Fibroblast of villous mesenchyme (primary cell): ENCODE measurements around the gene NASP. TPM values are rescaled to one million over a fixed set of nuclear protein-coding genes. Genes with fewer than 3 reads are reported as not detected.

Source experiments
- DNase-seq: peaks from one replicate; pipeline ENCODE4 v3.0.0-alpha.2; 2010; ENCODE audit warnings: low read depth
- H3K4me3 ChIP-seq: 2 replicates; pipeline ENCODE4 v1.5.1; 2011; ENCODE audit warnings: low read depth, mild to moderate bottlenecking, low read length
- CTCF ChIP-seq: IDR thresholded peaks from 2 replicates; pipeline ENCODE4 v1.5.1; 2012; ENCODE audit warnings: low read depth, mild to moderate bottlenecking, low read length; ENCODE audit not compliant: insufficient read depth
- small RNA-seq: library from RNA; depleted of rRNA; stranded (forward); fragments of <200 nt; gene quantifications from one replicate; pipeline ENCODE3, GENCODE V24; 2012
- total RNA-seq: library from RNA; depleted of rRNA; stranded (reverse); fragments of >200 nt; gene quantifications from 2 replicates; pipeline ENCODE4 v1.2.3, GENCODE V29; 2012

The NASP gene
- total RNA-seq, 1 donor, result 50.5 TPM

GRCh38 chr1:45660336-45660735 lies 76.5 kb downstream of the NASP start:
- TF ChIP-seq CTCF, result no peak
- no peak overlapping the region for H3K4me3 ChIP-seq
- DNase-seq, result no peak

DNA sequence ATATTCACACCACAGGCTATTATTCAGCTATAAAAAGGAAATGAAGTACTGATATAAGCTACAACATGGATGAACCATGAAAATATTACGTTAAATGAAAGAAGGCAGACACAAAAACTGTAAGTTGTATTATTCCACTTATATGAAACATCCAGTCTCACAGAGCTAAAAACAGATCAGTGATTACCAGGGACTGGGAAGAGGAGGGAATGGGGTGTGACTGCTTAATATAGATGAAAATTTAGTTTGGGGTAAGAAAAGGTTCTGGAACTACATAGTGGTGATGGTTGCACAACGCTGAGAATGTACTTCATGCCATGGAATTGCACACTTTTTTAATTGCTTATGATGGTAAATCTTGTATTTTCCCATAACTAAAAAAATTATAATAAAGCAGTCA lies 83.0 kb downstream of the NASP start:
- no peak for TF ChIP-seq CTCF
- no peak overlapping the region for H3K4me3 ChIP-seq
- DNase-seq, result no peak

DNA sequence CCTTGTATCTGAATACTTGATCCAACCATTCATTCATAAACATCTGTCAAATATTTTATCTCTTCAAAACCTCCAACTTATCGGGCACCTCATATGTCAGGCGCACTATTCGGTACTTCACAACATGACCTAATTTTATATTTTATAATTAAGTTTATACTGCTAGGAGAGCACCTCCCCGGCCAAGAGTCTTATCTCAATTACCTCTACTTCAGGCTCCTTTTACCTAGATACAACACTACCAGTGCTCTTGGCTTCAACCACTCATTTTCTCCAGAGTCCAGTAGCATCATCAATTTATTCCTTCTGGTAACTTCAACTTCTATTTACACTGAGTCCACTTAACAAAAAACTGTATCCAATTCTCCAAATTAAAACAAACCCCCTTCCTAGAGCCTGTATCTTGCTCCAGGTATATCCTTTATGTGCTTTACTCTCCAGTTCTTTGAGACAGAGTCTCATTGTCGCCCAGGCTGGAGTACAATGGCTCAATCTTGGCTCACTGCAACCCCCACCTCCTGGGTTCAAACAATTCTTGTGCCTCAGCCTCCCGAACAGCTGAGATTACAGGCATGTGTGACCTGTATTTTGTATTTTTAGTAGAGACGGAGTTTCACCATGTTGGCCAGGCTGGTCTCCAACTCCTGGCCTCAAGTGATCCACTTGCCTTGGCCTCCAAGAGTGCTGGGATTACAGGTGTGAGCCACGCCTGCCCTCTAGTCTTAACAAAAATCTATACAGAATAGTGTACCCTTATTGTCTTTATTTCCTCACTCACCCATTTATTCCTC lies 83.7 kb downstream of the NASP start:
- no peak for TF ChIP-seq CTCF
- H3K4me3 ChIP-seq, result no peak overlapping the region
- no peak for DNase-seq

Small RNA genes within 50 kb of the gene (small RNA-seq; reads per million reads assigned to genes)
- gene AL355480.1 (not detected), gene AL355480.2 (not detected), gene AL355480.3 (not detected), gene AL355480.4 (not detected)

Other genes starting within 250 kb of the NASP start
- gene TOE1, start 243.9 kb upstream of the NASP start, total RNA-seq, result 10.3 and 10.4 TPM in 2 replicates
- 9.3 and 15.1 TPM in 2 replicates for gene MUTYH, start 243.6 kb upstream of the NASP start, total RNA-seq
- 1.6 and 2.2 TPM in 2 replicates for gene TESK2, start 92.9 kb upstream of the NASP start, total RNA-seq
- 1.3 and 1.9 TPM in 2 replicates for gene CCDC163, start 84.0 kb upstream of the NASP start, total RNA-seq
- gene MMACHC, start 83.7 kb upstream of the NASP start, total RNA-seq, result 3.9 and 5.6 TPM in 2 replicates
- 361 and 523 TPM in 2 replicates for gene PRDX1, start 62.2 kb upstream of the NASP start, total RNA-seq
- gene AKR1A1, start 33.2 kb upstream of the NASP start, total RNA-seq, result 158 TPM in 2 replicates
- 1.3 and 1.6 TPM in 2 replicates for gene CCDC17, start 40.0 kb downstream of the NASP start, total RNA-seq
- 90.5 and 122 TPM in 2 replicates for gene GPBP1L1, start 102.5 kb downstream of the NASP start, total RNA-seq
- 6.9 and 10.0 TPM in 2 replicates for gene TMEM69, start 104.1 kb downstream of the NASP start, total RNA-seq
- 9.0 and 14.7 TPM in 2 replicates for gene IPP, start 166.6 kb downstream of the NASP start, total RNA-seq
- 34.5 and 39.0 TPM in 2 replicates for gene MAST2, start 219.6 kb downstream of the NASP start, total RNA-seq